ENCODE data around the gene NDST1.

Gene NDST1

GRCh38 chr5:150578781-150579461 lies 71.0 kb downstream of the NDST1 start:
- H3K9me3 ChIP-seq (ENCODE audit: insufficient read depth, low read length), result no peaks in the 10 kb centered on the region
- TF ChIP-seq CTCF (IDR thresholded peaks at IDR 0.05; ENCODE audit: insufficient read depth, low read length, poor library complexity, severe bottlenecking) (no peak), EZH2phosphoT487 (conservative IDR thresholded peaks at IDR 0.05; ENCODE audit: low read length) (no peak)
- H3K27me3 ChIP-seq (ENCODE audit: low read length), result no peaks in the 10 kb centered on the region
- H3K27ac ChIP-seq (ENCODE audit: low read depth, low read length), result no peak overlapping the region
- H3K9me2 ChIP-seq (replicated peaks; ENCODE audit: insufficient read depth, low read length), result no peaks in the 10 kb centered on the region
- no peak overlapping the region for H2AFZ ChIP-seq (ENCODE audit: low read depth, low read length, severe bottlenecking)
- no peaks in the 10 kb centered on the region for H3K36me3 ChIP-seq (ENCODE audit: low read length)
- no peaks in the 10 kb centered on the region for H4K20me1 ChIP-seq (ENCODE audit: low read depth, low read length)
- H3K9ac ChIP-seq (ENCODE audit: low read length), result no peak overlapping the region
- H3K4me3 ChIP-seq (ENCODE audit: insufficient read depth, low read length, poor library complexity, severe bottlenecking), result no peak overlapping the region
- H3K79me2 ChIP-seq (ENCODE audit: insufficient read depth, low read length), result no peaks in the 10 kb centered on the region
- no peaks in the 10 kb centered on the region for H3F3A ChIP-seq (ENCODE audit: insufficient read depth)
- H3K4me2 ChIP-seq (ENCODE audit: low read depth, low read length, poor library complexity, severe bottlenecking), result no peak overlapping the region

DNA sequence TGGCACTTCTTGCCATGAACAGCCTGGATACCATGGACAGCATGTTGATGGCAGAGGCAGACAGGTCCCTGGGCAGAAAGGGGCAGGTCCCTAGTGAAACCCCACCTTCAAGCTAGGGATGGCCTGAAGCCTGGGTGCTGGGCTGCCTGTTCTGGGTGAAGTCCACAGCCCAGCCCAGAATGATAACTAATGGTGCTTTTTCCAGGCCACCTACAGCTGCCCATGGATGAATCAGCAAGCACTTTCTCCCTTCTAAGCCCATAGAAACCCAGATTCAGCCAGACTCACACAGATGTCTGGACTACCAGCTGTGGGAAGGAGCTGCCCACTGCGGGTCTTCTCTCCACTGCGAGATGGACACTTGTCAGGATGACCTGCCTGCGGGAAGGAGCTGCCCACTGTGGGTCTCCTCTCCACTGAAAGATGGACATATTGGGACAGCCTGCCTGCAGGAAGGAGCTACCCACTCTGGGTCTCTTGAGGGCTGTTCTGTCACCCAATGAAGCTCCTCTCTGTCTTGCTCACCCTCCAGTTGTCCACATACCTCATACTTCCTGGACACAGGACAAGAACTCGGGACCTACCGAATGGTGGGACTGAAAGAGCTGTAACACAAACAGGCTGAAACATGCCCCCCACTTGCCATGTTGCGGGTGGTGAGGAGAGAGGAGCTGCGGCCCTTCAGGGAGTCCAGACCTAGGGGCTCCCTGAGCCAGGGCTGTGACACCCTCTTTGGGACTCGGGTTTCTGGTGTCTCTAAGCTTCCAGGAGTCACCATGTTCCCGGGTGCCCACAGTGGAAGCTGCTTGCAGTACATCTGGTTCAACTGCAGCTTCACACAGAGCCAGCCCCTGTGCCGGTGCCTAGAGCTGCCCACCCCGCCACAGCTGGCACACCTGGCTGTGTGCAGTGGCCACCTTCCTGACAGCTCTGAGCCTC lies 71.8 kb downstream of the NDST1 start:
- no peak overlapping the region for H3K27ac ChIP-seq (ENCODE audit: low read depth, low read length)
- no peak overlapping the region for H2AFZ ChIP-seq (ENCODE audit: low read depth, low read length, severe bottlenecking)
- no peaks in the 10 kb centered on the region for H3K9me3 ChIP-seq (ENCODE audit: insufficient read depth, low read length)
- no peaks in the 10 kb centered on the region for H3K79me2 ChIP-seq (ENCODE audit: insufficient read depth, low read length)
- no peak overlapping the region for H3K4me2 ChIP-seq (ENCODE audit: low read depth, low read length, poor library complexity, severe bottlenecking)
- H3K36me3 ChIP-seq (ENCODE audit: low read length), result no peaks in the 10 kb centered on the region
- H3K4me3 ChIP-seq (ENCODE audit: insufficient read depth, low read length, poor library complexity, severe bottlenecking), result no peak overlapping the region
- H3K27me3 ChIP-seq (ENCODE audit: low read length), result no peaks in the 10 kb centered on the region
- no peaks in the 10 kb centered on the region for H3K9me2 ChIP-seq (replicated peaks; ENCODE audit: insufficient read depth, low read length)
- no peak for TF ChIP-seq CTCF (IDR thresholded peaks at IDR 0.05; ENCODE audit: insufficient read depth, low read length, poor library complexity, severe bottlenecking)
- TF ChIP-seq EZH2phosphoT487 (conservative IDR thresholded peaks at IDR 0.05; ENCODE audit: low read length), result no peak
- no peaks in the 10 kb centered on the region for H4K20me1 ChIP-seq (ENCODE audit: low read depth, low read length)
- no peaks in the 10 kb centered on the region for H3F3A ChIP-seq (ENCODE audit: insufficient read depth)
- no peak overlapping the region for H3K9ac ChIP-seq (ENCODE audit: low read length)

DNA sequence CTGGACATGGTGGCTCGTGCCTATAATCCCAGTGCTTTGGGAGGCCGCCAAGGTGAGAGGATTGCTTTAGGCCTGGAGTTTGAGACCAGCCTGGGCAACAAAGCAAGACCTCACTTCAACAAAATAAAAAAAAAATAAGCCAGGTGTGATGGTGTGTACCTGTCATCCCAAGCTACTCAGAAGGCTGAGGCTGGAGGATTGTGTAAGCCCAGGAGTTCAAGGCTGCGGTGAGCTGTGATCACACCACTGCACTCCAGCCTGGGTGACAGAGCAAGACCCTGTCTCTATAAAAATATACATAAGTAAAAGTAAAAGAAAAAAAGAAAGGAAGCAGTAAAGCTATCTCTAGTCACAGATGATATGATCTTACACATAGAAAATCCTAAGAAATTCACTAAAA lies 73.0 kb downstream of the NDST1 start:
- Histone ChIP-seq H3K79me2 (ENCODE audit: insufficient read depth, low read length) (no peaks in the 10 kb centered on the region), H2AFZ (ENCODE audit: low read depth, low read length, severe bottlenecking) (no peak overlapping the region), H4K20me1 (ENCODE audit: low read depth, low read length) (no peaks in the 10 kb centered on the region), H3K9me3 (ENCODE audit: insufficient read depth, low read length) (no peaks in the 10 kb centered on the region), H3K4me2 (ENCODE audit: low read depth, low read length, poor library complexity, severe bottlenecking) (no peak overlapping the region), H3F3A (ENCODE audit: insufficient read depth) (no peaks in the 10 kb centered on the region), H3K9me2 (replicated peaks; ENCODE audit: insufficient read depth, low read length) (no peaks in the 10 kb centered on the region), H3K36me3 (ENCODE audit: low read length) (no peaks in the 10 kb centered on the region), H3K27me3 (ENCODE audit: low read length) (no peaks in the 10 kb centered on the region), H3K4me3 (ENCODE audit: insufficient read depth, low read length, poor library complexity, severe bottlenecking) (no peak overlapping the region), H3K9ac (ENCODE audit: low read length) (no peak overlapping the region), H3K27ac (ENCODE audit: low read depth, low read length) (no peak overlapping the region)
- TF ChIP-seq CTCF (IDR thresholded peaks at IDR 0.05; ENCODE audit: insufficient read depth, low read length, poor library complexity, severe bottlenecking), result no peak
